Measurements from ENCODE around the gene CALCOCO1.
"Not testable (repeated sequence)": the region's sequence is repeated elsewhere in the genome, so short reads cannot be mapped to it uniquely, and the experiment has no call there.

Gene CALCOCO1

GRCh38 chr12:53733051-53733806 is 6.0 kb upstream of the CALCOCO1 start:
- no peak for DNase-seq

GRCh38 chr12:53729644-53730043 is 2.4 kb upstream of the CALCOCO1 start:
- no peak for DNase-seq

- DNase-seq = no peak
Observed at GRCh38 chr12:53728206-53728605, 954 bp upstream of the CALCOCO1 start.

GRCh38 chr12:53726946-53727309 is 324 bp downstream of the CALCOCO1 start:
- DNase-seq = peak; percentile 34

- no peak for DNase-seq
Observed at GRCh38 chr12:53726341-53726740, 911 bp downstream of the CALCOCO1 start.

- no peak for DNase-seq
Observed at GRCh38 chr12:53725824-53726223, 1.4 kb downstream of the CALCOCO1 start.

- no peak for DNase-seq
Observed at GRCh38 chr12:53722450-53723041, 4.7 kb downstream of the CALCOCO1 start.

- no peak for DNase-seq
Observed at GRCh38 chr12:53720946-53721345, 6.3 kb downstream of the CALCOCO1 start.

- DNase-seq = no peak
Observed at GRCh38 chr12:53719649-53720048, 7.6 kb downstream of the CALCOCO1 start.

- DNase-seq = not testable (repeated sequence)
Observed at GRCh38 chr12:53718567-53718966, 8.7 kb downstream of the CALCOCO1 start.

GRCh38 chr12:53717319-53717718 is 9.9 kb downstream of the CALCOCO1 start:
- no peak for DNase-seq

- DNase-seq = no peak
Observed at GRCh38 chr12:53714004-53714403, 13.2 kb downstream of the CALCOCO1 start.

GRCh38 chr12:53713516-53713915 is 13.7 kb downstream of the CALCOCO1 start:
- DNase-seq = no peak

- no peak for DNase-seq
Observed at GRCh38 chr12:53712059-53712643, 15.1 kb downstream of the CALCOCO1 start.

GRCh38 chr12:53710091-53710490 is 17.2 kb downstream of the CALCOCO1 start:
- DNase-seq = no peak

GRCh38 chr12:53709671-53710070 is 17.6 kb downstream of the CALCOCO1 start:
- DNase-seq = no peak

GRCh38 chr12:53706080-53706479 is 21.2 kb downstream of the CALCOCO1 start:
- no peak for DNase-seq

GRCh38 chr12:53703756-53704155 is 23.5 kb downstream of the CALCOCO1 start:
- DNase-seq = no peak

GRCh38 chr12:53701518-53702264 is 25.6 kb downstream of the CALCOCO1 start:
- DNase-seq = peak; percentile 50

- no peak for DNase-seq
Observed at GRCh38 chr12:53700567-53700966, 26.7 kb downstream of the CALCOCO1 start.

- no peak for DNase-seq
Observed at GRCh38 chr12:53699678-53700025, 27.6 kb downstream of the CALCOCO1 start.

GRCh38 chr12:53698948-53699677 is 28.1 kb downstream of the CALCOCO1 start:
- no peak for DNase-seq

Data from NCI-H2107 (cell line).